ENCODE data around the gene CCR4.
"Not testable (repeated sequence)": the region's sequence is repeated elsewhere in the genome, so short reads cannot be mapped to it uniquely, and the experiment has no call there.

The CCR4 gene

GRCh38 chr3:32983124-32983523 is 31.7 kb downstream of the CCR4 start:
- Histone ChIP-seq H3K4me3 (ENCODE audit: extremely low read depth, insufficient read depth, low read length, poor library complexity, severe bottlenecking) (no peak overlapping the region), H3K4me1 (ENCODE audit: control insufficient read depth, insufficient read depth, low read length, poor library complexity, severe bottlenecking) (no peaks in the 10 kb centered on the region), H3K27ac (ENCODE audit: low read depth, low read length, severe bottlenecking) (no peak overlapping the region), H3K9me3 (ENCODE audit: control insufficient read depth, low read length) (no peaks in the 10 kb centered on the region), H3K36me3 (ENCODE audit: control insufficient read depth, insufficient read depth, low read length) (no peaks in the 10 kb centered on the region)

DNA sequence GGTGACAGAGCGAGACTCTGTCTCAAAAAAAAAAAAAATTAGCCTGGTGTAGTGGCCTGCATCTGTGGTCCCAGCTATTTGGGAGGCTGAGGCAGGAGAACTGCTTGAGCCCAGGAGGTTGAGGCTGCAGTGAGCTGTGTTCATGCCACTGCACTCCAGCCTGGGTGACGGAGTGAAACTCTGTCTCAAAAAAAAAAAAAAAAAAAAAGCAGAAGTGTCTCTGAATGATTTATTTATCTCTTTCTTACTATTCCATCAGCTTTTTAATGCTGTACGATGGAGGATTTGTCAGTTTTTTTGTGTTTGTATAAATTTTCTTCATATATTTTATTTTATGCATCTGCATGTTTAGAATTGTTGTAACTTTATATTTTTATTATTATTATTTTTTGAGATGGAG is 33.5 kb downstream of the CCR4 start:
- 100% methylated on average over 1 of the region's 3 CpGs; no CpG with 5 or more reads in 1 of the 2 experiments for WGBS, 2 experiments (ENCODE audit: insufficient coverage in 2 of 2)
- not testable (repeated sequence) for H3K9me3 ChIP-seq (ENCODE audit: control insufficient read depth, low read length); H3K4me3 ChIP-seq (ENCODE audit: extremely low read depth, insufficient read depth, low read length, poor library complexity, severe bottlenecking); H3K36me3 ChIP-seq (ENCODE audit: control insufficient read depth, insufficient read depth, low read length); H3K27ac ChIP-seq (ENCODE audit: low read depth, low read length, severe bottlenecking); H3K4me1 ChIP-seq (ENCODE audit: control insufficient read depth, insufficient read depth, low read length, poor library complexity, severe bottlenecking)

DNA sequence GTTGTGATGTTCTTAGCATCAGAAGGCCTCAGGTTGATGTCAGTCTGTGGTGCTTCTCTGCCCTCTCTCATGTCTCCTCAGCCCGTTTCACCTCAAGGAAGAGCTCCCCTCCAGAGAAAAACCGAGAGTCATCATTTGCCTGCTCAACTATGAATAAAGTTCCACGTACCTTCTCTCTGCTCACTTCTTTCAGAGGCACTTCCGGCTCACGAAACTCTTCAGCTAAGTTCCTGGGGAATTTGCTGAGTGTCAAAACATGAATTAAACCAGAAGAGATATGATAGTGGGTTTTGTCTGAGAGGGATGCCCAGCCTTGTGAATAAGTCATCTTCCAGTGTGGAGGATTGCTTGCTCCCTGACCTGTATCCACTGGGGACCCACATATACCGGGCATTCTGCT is 37.7 kb downstream of the CCR4 start:
- H3K9me3 ChIP-seq (ENCODE audit: control insufficient read depth, low read length), result no peaks in the 10 kb centered on the region
- H3K4me1 ChIP-seq (ENCODE audit: control insufficient read depth, insufficient read depth, low read length, poor library complexity, severe bottlenecking), result no peaks in the 10 kb centered on the region
- WGBS, 2 experiments (ENCODE audit: insufficient coverage in 2 of 2), result 89 to 100% methylated on average over 1 to 4 of the region's 6 CpGs
- H3K4me3 ChIP-seq (ENCODE audit: extremely low read depth, insufficient read depth, low read length, poor library complexity, severe bottlenecking), result no peak overlapping the region
- no peaks in the 10 kb centered on the region for H3K36me3 ChIP-seq (ENCODE audit: control insufficient read depth, insufficient read depth, low read length)
- no peak overlapping the region for H3K27ac ChIP-seq (ENCODE audit: low read depth, low read length, severe bottlenecking)

DNA sequence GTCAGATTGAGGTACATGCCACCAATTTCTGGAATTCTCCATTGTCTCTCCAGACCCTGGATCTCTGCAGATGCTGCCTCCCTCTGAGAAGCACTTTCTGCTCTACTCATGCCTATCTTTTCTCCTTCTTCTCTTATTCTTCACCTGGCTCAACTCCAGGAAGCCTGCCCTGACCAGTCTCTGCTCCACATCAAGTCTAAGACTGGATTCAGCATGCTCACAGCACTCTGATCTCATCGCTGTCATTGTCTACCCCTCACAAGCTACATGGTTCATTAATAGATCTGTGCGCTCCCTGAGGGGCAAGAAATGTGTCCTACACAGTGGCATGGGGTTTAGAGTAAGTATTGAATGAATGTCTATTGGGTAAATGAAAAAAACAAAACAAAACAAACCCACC is 38.7 kb downstream of the CCR4 start:
- no peak overlapping the region for H3K27ac ChIP-seq (ENCODE audit: low read depth, low read length, severe bottlenecking)
- no peaks in the 10 kb centered on the region for H3K4me1 ChIP-seq (ENCODE audit: control insufficient read depth, insufficient read depth, low read length, poor library complexity, severe bottlenecking)
- no CpG with 5 or more reads among the region's 2 CpGs for WGBS, 2 experiments (ENCODE audit: insufficient coverage in 2 of 2)
- no peak overlapping the region for H3K4me3 ChIP-seq (ENCODE audit: extremely low read depth, insufficient read depth, low read length, poor library complexity, severe bottlenecking)
- no peaks in the 10 kb centered on the region for H3K9me3 ChIP-seq (ENCODE audit: control insufficient read depth, low read length)
- H3K36me3 ChIP-seq (ENCODE audit: control insufficient read depth, insufficient read depth, low read length), result no peaks in the 10 kb centered on the region

DNA sequence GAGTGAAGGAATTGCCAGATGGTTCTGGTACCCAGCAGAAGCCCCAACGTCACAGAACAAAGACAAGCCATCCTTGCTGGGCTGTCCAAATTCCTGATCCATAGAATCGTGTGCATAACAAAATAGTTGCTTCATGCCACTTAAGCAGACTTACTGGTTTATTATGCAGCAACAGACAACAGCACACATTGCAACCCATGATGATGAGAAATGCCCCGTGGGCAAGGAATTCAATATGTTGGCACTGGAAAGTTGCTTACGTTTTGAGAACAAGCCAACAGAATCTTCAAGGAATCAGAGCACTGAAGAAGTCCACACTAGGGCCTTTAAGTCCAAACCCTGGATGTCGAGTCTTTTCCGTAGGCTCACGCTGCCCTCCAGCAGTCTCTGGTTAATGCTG is 40.3 kb downstream of the CCR4 start:
- Histone ChIP-seq H3K9me3 (ENCODE audit: control insufficient read depth, low read length) (no peaks in the 10 kb centered on the region), H3K4me1 (ENCODE audit: control insufficient read depth, insufficient read depth, low read length, poor library complexity, severe bottlenecking) (no peaks in the 10 kb centered on the region), H3K36me3 (ENCODE audit: control insufficient read depth, insufficient read depth, low read length) (peaks cover 2% of the 10 kb centered on the region), H3K27ac (ENCODE audit: low read depth, low read length, severe bottlenecking) (no peak overlapping the region), H3K4me3 (ENCODE audit: extremely low read depth, insufficient read depth, low read length, poor library complexity, severe bottlenecking) (no peak overlapping the region)
- 90 to 96% methylated on average over 6 of the region's 7 CpGs for WGBS, 2 experiments (ENCODE audit: insufficient coverage in 2 of 2)

DNA sequence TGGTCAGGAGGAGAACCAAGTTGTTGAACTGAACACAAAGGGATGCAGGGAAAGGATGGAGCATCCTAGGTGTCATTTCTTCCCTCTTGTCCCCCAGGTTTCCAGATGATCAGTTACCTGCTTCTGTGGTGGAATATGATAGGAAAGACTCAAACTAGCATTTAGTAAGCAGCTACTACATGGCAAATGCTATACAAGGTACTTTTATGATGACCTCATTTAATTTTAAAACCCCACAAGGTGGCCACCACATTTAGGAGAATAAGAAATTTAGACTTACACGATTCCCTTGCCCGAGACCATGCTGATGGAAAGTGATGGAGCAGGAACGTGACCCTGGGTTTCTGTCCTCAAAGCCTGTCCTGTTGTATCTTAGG is 40.9 kb downstream of the CCR4 start:
- Histone ChIP-seq H3K9me3 (ENCODE audit: control insufficient read depth, low read length) (no peaks in the 10 kb centered on the region), H3K36me3 (ENCODE audit: control insufficient read depth, insufficient read depth, low read length) (peaks cover 5% of the 10 kb centered on the region), H3K4me3 (ENCODE audit: extremely low read depth, insufficient read depth, low read length, poor library complexity, severe bottlenecking) (no peak overlapping the region), H3K27ac (ENCODE audit: low read depth, low read length, severe bottlenecking) (no peak overlapping the region), H3K4me1 (ENCODE audit: control insufficient read depth, insufficient read depth, low read length, poor library complexity, severe bottlenecking) (no peaks in the 10 kb centered on the region)
- 86 to 96% methylated on average over 3 of the region's 3 CpGs for WGBS, 2 experiments (ENCODE audit: insufficient coverage in 2 of 2)

DNA sequence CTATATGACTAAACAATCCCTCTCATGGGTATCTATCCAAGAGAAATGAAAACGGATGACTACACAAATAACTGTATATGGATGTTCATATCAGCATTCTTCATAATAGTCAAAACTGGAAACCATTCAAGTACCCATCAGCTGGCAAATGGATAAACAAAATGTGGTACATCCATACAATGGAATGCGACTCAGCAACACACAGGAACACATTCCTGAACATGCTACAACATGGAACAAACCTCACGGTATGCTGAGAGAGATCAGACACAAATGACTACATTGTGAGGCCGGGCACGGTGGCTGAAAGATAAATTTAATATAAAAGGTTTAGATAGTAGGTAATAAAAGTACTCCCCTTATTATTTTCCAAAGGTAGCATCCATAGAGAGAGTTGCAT is 42.6 kb downstream of the CCR4 start:
- WGBS, 2 experiments (ENCODE audit: insufficient coverage in 2 of 2), result 83% methylated on average over 1 of the region's 5 CpGs; no CpG with 5 or more reads in 1 of the 2 experiments
- Histone ChIP-seq H3K4me1 (ENCODE audit: control insufficient read depth, insufficient read depth, low read length, poor library complexity, severe bottlenecking) (no peaks in the 10 kb centered on the region), H3K36me3 (ENCODE audit: control insufficient read depth, insufficient read depth, low read length) (peaks cover 5% of the 10 kb centered on the region), H3K4me3 (ENCODE audit: extremely low read depth, insufficient read depth, low read length, poor library complexity, severe bottlenecking) (no peak overlapping the region), H3K9me3 (ENCODE audit: control insufficient read depth, low read length) (no peaks in the 10 kb centered on the region), H3K27ac (ENCODE audit: low read depth, low read length, severe bottlenecking) (no peak overlapping the region)

DNA sequence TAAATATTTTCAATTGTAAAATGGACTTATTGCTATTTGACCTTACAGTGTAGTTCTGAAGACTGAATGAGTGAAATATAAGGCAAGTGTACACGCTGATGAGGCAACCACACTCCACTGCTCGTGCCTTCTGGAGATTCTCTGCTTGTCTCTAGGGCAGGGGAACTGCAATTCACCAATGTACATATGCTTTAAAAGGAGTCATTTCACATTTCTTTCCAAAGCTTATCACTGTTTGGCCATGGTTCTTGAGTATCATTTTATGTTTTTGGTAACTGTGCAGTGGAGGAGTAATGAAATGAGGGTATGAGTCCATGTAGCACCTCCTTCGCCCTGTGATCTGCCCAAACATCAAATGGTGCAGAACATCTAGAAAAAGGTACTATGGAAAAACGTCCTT is 43.7 kb downstream of the CCR4 start:
- H3K9me3 ChIP-seq (ENCODE audit: control insufficient read depth, low read length), result no peaks in the 10 kb centered on the region
- peaks cover 12% of the 10 kb centered on the region for H3K36me3 ChIP-seq (ENCODE audit: control insufficient read depth, insufficient read depth, low read length)
- H3K27ac ChIP-seq (ENCODE audit: low read depth, low read length, severe bottlenecking), result no peak overlapping the region
- no peak overlapping the region for H3K4me3 ChIP-seq (ENCODE audit: extremely low read depth, insufficient read depth, low read length, poor library complexity, severe bottlenecking)
- H3K4me1 ChIP-seq (ENCODE audit: control insufficient read depth, insufficient read depth, low read length, poor library complexity, severe bottlenecking), result no peaks in the 10 kb centered on the region
- WGBS, 2 experiments (ENCODE audit: insufficient coverage in 2 of 2), result 89 to 100% methylated on average over 2 to 4 of the region's 4 CpGs

- no peaks in the 10 kb centered on the region for H3K4me1 ChIP-seq (ENCODE audit: control insufficient read depth, insufficient read depth, low read length, poor library complexity, severe bottlenecking)
- H3K9me3 ChIP-seq (ENCODE audit: control insufficient read depth, low read length), result no peaks in the 10 kb centered on the region
- 93% methylated on average over 2 of the region's 5 CpGs; no CpG with 5 or more reads in 1 of the 2 experiments for WGBS, 2 experiments (ENCODE audit: insufficient coverage in 2 of 2)
- peaks cover 12% of the 10 kb centered on the region for H3K36me3 ChIP-seq (ENCODE audit: control insufficient read depth, insufficient read depth, low read length)
- no peak overlapping the region for H3K27ac ChIP-seq (ENCODE audit: low read depth, low read length, severe bottlenecking)
- H3K4me3 ChIP-seq (ENCODE audit: extremely low read depth, insufficient read depth, low read length, poor library complexity, severe bottlenecking), result no peak overlapping the region
Observed at GRCh38 chr3:32996048-32996754, 44.8 kb downstream of the CCR4 start.

DNA sequence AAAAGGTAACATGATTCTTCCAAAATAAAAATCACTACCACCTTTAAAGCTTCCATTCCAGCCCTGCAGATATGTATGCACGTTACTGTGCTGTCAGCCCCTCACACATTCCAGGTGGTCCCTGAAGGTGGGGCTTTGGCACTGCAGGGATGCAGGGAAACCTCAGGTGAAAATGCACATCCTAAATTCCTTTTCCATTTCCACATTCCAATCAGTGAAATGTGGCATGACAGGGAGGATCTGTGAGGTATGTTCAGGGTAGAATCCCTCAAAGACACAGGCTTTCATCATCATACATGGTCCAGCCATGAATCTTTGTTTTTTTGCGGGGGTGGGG is 45.3 kb downstream of the CCR4 start:
- Histone ChIP-seq H3K9me3 (ENCODE audit: control insufficient read depth, low read length) (no peaks in the 10 kb centered on the region), H3K27ac (ENCODE audit: low read depth, low read length, severe bottlenecking) (no peak overlapping the region), H3K4me1 (ENCODE audit: control insufficient read depth, insufficient read depth, low read length, poor library complexity, severe bottlenecking) (no peaks in the 10 kb centered on the region), H3K36me3 (ENCODE audit: control insufficient read depth, insufficient read depth, low read length) (peaks cover 12% of the 10 kb centered on the region), H3K4me3 (ENCODE audit: extremely low read depth, insufficient read depth, low read length, poor library complexity, severe bottlenecking) (no peak overlapping the region)
- 70 to 81% methylated on average over 2 of the region's 2 CpGs for WGBS, 2 experiments (ENCODE audit: insufficient coverage in 2 of 2)

DNA sequence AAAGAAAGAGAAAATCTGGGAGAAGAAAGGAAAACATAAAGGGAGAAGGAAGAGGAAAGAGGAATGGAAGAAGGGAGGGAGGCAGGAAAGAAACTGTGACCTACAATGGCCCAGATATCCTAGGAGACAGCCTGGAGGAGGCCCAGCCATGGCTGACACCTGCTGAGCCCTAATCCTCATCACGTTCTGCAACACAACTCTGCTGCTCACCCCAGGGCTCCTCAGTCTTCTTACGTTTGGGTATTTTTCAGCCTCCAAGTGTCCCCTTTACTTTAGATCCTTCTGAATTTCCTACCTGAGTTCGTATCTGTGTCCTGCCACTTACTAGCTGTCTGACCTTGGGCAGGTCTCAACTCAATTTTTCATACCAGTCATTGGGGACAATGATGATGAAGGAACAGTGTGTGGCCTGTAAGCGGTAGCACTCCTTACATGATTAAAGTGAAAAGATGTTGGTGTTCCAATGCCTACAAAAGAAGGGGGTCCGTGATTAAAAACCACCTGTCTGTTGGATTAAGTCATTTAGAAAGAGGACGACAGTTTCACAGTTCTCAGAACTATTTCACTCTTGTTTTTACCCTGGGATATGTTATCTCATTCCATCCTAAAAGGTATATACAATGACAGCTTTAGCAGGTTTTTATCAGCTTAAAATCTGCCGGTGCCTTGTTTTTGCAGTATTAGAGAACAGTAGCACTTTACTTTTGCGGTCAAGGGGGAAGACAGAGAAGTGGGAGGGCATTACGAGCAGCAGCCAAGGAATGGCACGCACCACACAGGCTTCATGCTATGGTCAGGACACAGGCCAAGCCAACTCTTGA is 47.4 kb downstream of the CCR4 start:
- no peak overlapping the region for H3K4me3 ChIP-seq (ENCODE audit: extremely low read depth, insufficient read depth, low read length, poor library complexity, severe bottlenecking)
- H3K4me1 ChIP-seq (ENCODE audit: control insufficient read depth, insufficient read depth, low read length, poor library complexity, severe bottlenecking), result no peaks in the 10 kb centered on the region
- H3K9me3 ChIP-seq (ENCODE audit: control insufficient read depth, low read length), result no peaks in the 10 kb centered on the region
- WGBS, 2 experiments (ENCODE audit: insufficient coverage in 2 of 2), result 86 to 90% methylated on average over 7 to 8 of the region's 10 CpGs
- H3K36me3 ChIP-seq (ENCODE audit: control insufficient read depth, insufficient read depth, low read length), result peaks cover 15% of the 10 kb centered on the region
- no peak overlapping the region for H3K27ac ChIP-seq (ENCODE audit: low read depth, low read length, severe bottlenecking)
